Left lobe of liver (tissue), 2 donors: ENCODE data around the gene NCR2. TPM values are rescaled to one million over a fixed set of nuclear protein-coding genes. Genes with fewer than 3 reads are reported as not detected.

Experiments
- ATAC-seq: fragments of 200-7000 bp; cut with Tn5 transposase; one replicate; pipeline ENCODE4 v1.9.1; 2020; ENCODE audit warnings: mild to moderate bottlenecking, moderate library complexity
- DNase-seq: peaks from one replicate; pipeline ENCODE4 v3.0.0-alpha.2; 2020; ENCODE audit warnings: low spot score
- total RNA-seq: library from RNA; stranded (reverse); gene quantifications from one replicate; pipeline ENCODE4 v1.2.1, GENCODE V29; 2021
- donor health status: DM: no; HTN: no; CAD: no; lungs with moderate emphysema.
- donor health status: DM: no; HTN: yes; CAD: no.

Gene NCR2
- total RNA-seq, 1 donor from 2014 or later = not detected

- ATAC-seq (no peak), DNase-seq (no peak)
Measured at GRCh38 chr6:41327177-41327576, 8.2 kb upstream of the NCR2 start.

- ATAC-seq (no peak), DNase-seq (no peak)
Measured at GRCh38 chr6:41331401-41332150, 3.8 kb upstream of the NCR2 start.

- DNase-seq (no peak), ATAC-seq (no peak)
Measured at GRCh38 chr6:41332241-41332640, 3.2 kb upstream of the NCR2 start.

GRCh38 chr6:41332842-41333736, 2.3 kb upstream of the NCR2 start:
- no peak for ATAC-seq
- no peak for DNase-seq

GRCh38 chr6:41334482-41335040, 847 bp upstream of the NCR2 start:
- no peak for DNase-seq
- no peak for ATAC-seq

- ATAC-seq = no peak
- no peak for DNase-seq
Measured at GRCh38 chr6:41335943-41336342, 535 bp downstream of the NCR2 start.

DNA sequence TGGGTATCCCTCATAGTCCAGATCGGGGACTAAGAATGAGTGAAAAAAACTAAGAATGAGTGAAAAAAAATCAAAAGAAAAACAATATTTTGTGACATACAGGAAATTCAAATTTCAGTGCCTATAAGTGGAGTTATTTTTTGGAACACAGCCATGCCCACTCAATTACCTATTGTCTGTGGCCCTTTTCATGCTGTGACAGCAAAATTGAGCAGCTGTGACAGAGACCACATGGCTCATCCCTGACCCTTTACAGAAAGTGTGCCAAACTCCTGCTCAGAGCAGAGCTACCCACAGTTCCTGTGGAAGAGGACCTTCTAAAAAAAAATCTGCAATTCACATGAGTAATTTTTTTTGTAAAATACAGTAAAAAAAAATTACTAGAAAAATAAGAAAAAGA, 1.4 kb downstream of the NCR2 start:
- DNase-seq (no peak), ATAC-seq (no peak)

DNA sequence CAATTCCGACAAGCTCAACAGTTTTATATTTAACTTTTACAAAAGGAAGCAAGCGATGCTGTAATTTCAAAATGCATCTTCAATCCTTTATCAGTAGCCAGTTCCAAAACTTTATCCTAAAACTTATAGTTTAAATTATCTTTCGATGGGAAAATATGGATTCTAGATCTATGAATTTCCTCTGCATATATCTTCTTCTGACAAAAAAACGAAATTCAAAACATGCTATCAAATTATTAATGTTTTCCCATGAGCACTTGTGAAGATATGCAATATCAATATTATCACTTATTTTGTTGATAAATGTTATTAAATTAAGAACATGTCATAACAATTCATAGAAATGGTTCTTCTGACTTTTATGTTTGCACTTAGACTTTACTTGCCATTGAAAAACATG, 2.3 kb downstream of the NCR2 start:
- DNase-seq (no peak), ATAC-seq (no peak)

GRCh38 chr6:41338659-41339058, 3.3 kb downstream of the NCR2 start:
- DNase-seq = no peak
- no peak for ATAC-seq

DNA sequence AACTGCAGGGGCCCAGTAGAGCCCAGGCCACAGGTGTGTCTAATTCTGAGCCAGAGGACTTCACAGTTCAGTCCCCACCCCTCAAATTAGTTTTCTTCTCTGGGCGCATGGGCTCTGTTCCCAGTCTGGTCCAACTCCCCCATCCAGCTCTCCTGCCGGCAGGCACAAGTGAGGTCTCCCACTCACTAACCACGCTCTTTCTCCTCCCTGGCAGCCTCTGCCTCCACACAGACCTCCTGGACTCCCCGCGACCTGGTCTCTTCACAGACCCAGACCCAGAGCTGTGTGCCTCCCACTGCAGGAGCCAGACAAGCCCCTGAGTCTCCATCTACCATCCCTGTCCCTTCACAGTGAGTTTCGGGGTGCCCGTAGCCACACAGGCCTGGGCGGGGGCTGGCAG, 6.2 kb downstream of the NCR2 start:
- ATAC-seq = no peak

DNA sequence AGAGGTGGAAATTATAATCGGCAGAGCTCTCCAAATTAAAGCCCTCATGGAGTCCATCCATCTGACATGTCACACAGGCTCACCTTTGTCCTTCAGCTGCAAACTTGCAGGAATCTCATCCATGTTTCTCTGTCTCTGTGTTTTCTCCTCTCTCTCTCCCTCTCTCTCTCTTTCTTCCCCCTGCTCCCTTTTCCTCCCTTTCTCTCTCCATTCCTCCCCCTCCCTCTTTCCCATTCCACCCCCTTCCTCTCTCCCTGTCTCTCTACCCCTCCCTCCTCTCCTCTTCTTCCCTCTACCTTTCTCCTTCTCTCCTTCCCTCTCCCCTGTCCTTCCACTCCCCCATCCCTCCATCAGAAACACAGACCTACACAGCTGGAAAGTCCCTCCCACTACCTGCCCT, 6.8 kb downstream of the NCR2 start:
- no peak for DNase-seq

More for the DNA sequence above, 6.2 kb downstream of the NCR2 start:
- DNase-seq = no peak

DNA sequence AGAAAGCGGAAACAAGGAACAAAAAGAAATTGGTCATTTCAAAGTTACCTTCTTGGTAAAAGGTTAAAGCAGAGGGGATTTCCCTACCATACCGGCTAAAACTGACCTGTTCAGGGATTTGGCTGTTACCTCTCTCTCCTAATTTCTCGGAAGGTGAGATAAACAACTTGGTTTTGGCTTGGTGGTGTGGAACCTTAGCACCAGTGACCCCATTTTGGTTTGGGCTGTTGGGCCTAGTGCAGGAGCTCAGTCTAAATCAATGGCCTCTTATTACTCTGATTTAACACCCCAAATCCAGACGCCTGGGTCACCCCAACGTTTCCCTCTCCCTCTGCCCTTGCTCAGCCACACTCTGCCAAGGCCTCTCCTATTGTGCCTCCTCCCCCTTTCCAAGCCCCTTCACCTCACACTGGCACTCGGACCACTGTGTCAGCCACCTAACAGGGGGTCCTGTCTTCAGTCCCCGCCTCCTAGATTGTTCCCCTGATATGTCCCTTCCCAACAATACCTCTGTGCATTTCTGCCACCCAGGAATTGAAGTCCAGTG, 8.3 kb downstream of the NCR2 start:
- DNase-seq (no peak), ATAC-seq (no peak)

More for the DNA sequence above, 6.8 kb downstream of the NCR2 start:
- ATAC-seq = no peak

DNA sequence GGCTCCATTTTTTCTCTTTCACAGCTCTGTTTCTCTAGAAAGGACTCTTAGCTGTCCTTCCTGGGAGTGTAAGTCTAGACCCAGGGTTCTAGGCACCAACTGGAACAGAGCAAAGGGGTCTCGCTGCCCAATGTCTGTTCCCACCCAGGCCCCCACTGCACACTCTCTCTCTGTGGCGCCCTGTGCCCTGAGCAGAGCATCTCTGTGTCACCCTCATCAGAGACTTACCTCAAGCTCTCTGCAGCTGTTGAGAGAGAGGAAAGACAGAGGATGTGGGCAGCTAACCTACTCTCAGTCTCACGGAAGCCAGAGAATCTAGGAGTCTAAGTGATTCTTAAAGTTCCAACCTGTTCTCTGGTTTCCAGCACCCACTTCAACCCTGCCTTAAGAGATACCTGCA, 9.5 kb downstream of the NCR2 start:
- no peak for ATAC-seq
- DNase-seq = no peak

DNA sequence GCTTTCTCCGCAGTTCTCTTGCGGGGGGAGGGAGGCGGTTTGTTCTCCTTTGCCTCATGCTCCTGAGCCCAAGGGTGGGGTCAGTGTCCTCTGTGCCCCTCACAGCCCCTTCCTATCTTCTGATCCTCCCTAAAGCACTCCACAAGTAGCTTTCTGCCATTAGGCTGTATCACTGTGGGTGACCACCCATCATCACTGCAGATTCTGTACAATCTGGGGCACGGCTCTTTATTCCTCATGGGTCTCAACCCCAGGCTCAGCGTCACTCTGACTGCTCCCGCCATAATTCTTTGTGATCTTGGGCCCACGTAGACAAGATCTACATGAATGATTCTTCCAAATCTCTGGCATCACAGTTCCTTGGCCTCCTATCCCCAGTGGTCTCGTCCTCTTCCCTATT, 10.5 kb downstream of the NCR2 start:
- DNase-seq (no peak), ATAC-seq (no peak)

GRCh38 chr6:41346441-41346840, 11.0 kb downstream of the NCR2 start:
- ATAC-seq = no peak
- DNase-seq = no peak

- DNase-seq (no peak), ATAC-seq (no peak)
Measured at GRCh38 chr6:41347378-41348050, 12.1 kb downstream of the NCR2 start.

DNA sequence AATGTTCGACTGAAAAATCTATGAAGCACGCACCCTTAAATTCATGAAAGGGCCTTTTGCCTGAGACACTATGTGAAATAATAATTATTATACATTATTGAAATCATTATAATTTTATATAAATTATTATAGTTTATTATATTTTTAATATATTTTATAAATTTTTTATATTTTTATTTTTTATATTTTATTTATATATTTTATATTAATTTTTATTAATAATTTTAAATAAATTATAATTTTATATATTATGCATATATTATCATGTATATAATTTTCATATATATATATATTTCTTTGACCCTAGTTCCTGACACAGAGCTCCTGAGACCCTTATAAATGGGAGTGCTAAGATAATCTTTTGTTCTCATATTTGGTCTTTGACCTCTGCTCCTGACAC, 13.5 kb downstream of the NCR2 start:
- DNase-seq (no peak), ATAC-seq (no peak)

GRCh38 chr6:41352396-41352795, 17.0 kb downstream of the NCR2 start:
- no peak for DNase-seq
- no peak for ATAC-seq

GRCh38 chr6:41352907-41353306, 17.5 kb downstream of the NCR2 start:
- ATAC-seq (no peak), DNase-seq (no peak)

- ATAC-seq = no peak
- DNase-seq = no peak
Measured at GRCh38 chr6:41353333-41353732, 17.9 kb downstream of the NCR2 start.

DNA sequence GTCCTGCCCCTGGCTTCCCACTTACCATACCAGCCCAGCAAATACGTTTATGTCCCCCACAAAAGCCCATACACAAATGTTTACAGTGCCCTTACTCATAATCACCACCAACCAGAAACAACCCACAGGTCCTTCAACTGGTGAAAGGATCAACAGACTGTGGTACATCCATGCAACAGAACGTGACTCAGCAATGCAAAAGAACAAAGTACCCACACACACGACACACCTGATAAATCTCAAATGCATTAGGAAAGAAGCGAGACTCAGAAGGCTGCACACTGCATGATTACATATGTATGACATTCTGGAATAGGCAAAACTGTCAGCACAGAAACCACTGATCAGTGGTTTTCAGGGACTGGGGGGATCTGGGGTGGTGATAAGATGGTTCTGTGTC, 20.5 kb downstream of the NCR2 start:
- ATAC-seq = no peak

More for the DNA sequence above, 20.5 kb downstream of the NCR2 start:
- no peak for DNase-seq
